WTC11 (cell line): ENCODE data around the gene STRC.
"Not testable (repeated sequence)": the region's sequence is repeated elsewhere in the genome, so short reads cannot be mapped to it uniquely, and the experiment has no call there.

Experiments
- AFF4 ChIP-seq: sonication (generic); formaldehyde crosslinking; IDR thresholded peaks from 2 replicates; pipeline ENCODE4 v1.8.1; 2023; ENCODE audit warnings: mild to moderate bottlenecking, missing genetic modification reagents, borderline replicate concordance
- CTCF ChIP-seq: fragments of 200-600 bp; IDR thresholded peaks from 2 replicates; pipeline ENCODE4 v1.8.0; 2022; ENCODE audit warnings: antibody characterized with exemption
- FOXJ3 ChIP-seq: sonication (generic); formaldehyde crosslinking; IDR thresholded peaks from 2 replicates; pipeline ENCODE4 v1.9.0; 2021; ENCODE audit warnings: missing genetic modification reagents, mild to moderate bottlenecking, borderline replicate concordance
- FOXP1 ChIP-seq: sonication (generic); formaldehyde crosslinking; IDR thresholded peaks from 2 replicates; pipeline ENCODE4 v1.8.0; 2022; ENCODE audit warnings: missing genetic modification reagents, mild to moderate bottlenecking, moderate library complexity, borderline replicate concordance
- MAX ChIP-seq: sonication (generic); formaldehyde crosslinking; IDR thresholded peaks from 2 replicates; pipeline ENCODE4 v1.8.0; 2022; ENCODE audit warnings: mild to moderate bottlenecking, missing genetic modification reagents
- NR3C1 ChIP-seq: sonication (generic); formaldehyde crosslinking; conservative IDR thresholded peaks from 2 replicates; pipeline ENCODE4 v1.8.1; 2023; ENCODE audit warnings: low read depth, mild to moderate bottlenecking, missing genetic modification reagents
- ZNF281 ChIP-seq: sonication (generic); formaldehyde crosslinking; IDR thresholded peaks from 2 replicates; pipeline ENCODE4 v1.8.0; 2023; ENCODE audit warnings: mild to moderate bottlenecking, missing genetic modification reagents
- ZSCAN18 ChIP-seq: fragments of 250-450 bp; sonication (Bioruptor Pico); IDR thresholded peaks from 2 replicates; pipeline ENCODE4 v2.1.2; 2022; ENCODE audit warnings: mild to moderate bottlenecking, moderate library complexity

GRCh38 chr15:43574607-43575006 is 44.0 kb downstream of the STRC start:
- TF ChIP-seq AFF4 (CRISPR knock-in tag); MAX; CTCF; FOXJ3; FOXP1 (CRISPR knock-in tag); ZSCAN18 (CRISPR knock-in tag); NR3C1 (CRISPR knock-in tag); ZNF281 (CRISPR knock-in tag): not testable (repeated sequence)
